Peyer's patch (tissue), 4 donors: ENCODE results near the gene CALY.

ENCODE experiments used
- POLR2A ChIP-seq, 2 donors: fragments of 450-650 bp; IDR thresholded peaks; one replicate each; pipeline ENCODE4 v1.5.1; 2017; ENCODE audit warnings: antibody characterized with exemption in 2 of 2, mild to moderate bottlenecking in 2 of 2, moderate library complexity in 2 of 2
- TF ChIP-seq, protein P1 (sequence below), 6 experiments: fragments of 450-650 bp in 4 of 6; fragments of 200-600 bp in 2 of 6; sonication (generic) in 1 of 6; IDR thresholded peaks; one replicate each; pipeline ENCODE4 v1.5.1; 2017 to 2019; ENCODE audit warnings: antibody characterized with exemption in 6 of 6, mild to moderate bottlenecking in 3 of 6, moderate library complexity in 1 of 6

DNA sequence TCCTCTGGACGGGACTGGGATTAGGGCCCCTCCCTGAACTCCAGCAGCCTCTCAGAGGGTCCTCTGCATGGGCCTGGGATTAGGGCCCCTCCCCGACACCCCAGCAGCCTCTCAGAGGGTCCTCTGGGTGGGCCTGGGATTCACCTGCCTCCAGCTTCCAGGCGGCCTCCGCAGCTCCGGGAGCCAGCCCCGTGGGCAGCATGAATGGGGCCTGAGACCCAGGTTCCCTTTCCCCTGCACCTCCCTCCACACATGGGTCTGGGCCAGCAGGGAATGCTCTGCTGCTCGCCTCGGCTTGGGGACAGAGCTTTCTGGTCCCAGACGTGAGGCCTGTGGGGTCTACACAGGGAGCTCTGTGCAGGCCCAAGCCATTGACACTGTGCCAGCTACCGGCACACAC is 33.5 kb downstream of the CALY start:
- TF ChIP-seq, protein P1, sequence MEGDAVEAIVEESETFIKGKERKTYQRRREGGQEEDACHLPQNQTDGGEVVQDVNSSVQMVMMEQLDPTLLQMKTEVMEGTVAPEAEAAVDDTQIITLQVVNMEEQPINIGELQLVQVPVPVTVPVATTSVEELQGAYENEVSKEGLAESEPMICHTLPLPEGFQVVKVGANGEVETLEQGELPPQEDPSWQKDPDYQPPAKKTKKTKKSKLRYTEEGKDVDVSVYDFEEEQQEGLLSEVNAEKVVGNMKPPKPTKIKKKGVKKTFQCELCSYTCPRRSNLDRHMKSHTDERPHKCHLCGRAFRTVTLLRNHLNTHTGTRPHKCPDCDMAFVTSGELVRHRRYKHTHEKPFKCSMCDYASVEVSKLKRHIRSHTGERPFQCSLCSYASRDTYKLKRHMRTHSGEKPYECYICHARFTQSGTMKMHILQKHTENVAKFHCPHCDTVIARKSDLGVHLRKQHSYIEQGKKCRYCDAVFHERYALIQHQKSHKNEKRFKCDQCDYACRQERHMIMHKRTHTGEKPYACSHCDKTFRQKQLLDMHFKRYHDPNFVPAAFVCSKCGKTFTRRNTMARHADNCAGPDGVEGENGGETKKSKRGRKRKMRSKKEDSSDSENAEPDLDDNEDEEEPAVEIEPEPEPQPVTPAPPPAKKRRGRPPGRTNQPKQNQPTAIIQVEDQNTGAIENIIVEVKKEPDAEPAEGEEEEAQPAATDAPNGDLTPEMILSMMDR (IDR thresholded peaks at IDR 0.05), result no peak
- TF ChIP-seq POLR2A (IDR thresholded peaks at IDR 0.05), result no peak
